NT2/D1 (cell line): ENCODE measurements around the gene KRT4.

Experiments used
- SUZ12 ChIP-seq: IDR thresholded peaks from 2 replicates; pipeline ENCODE4 v1.6.1; 2011; ENCODE audit not compliant: insufficient read length, insufficient read depth; ENCODE audit errors: extremely low read depth
- YY1 ChIP-seq: IDR thresholded peaks from 2 replicates; pipeline ENCODE4 v1.6.1; 2011; ENCODE audit not compliant: insufficient read length, insufficient read depth
- ZNF274 ChIP-seq: IDR thresholded peaks from 2 replicates; pipeline ENCODE4 v1.6.1; 2011; ENCODE audit warnings: mild to moderate bottlenecking, low read depth, low read length

DNA sequence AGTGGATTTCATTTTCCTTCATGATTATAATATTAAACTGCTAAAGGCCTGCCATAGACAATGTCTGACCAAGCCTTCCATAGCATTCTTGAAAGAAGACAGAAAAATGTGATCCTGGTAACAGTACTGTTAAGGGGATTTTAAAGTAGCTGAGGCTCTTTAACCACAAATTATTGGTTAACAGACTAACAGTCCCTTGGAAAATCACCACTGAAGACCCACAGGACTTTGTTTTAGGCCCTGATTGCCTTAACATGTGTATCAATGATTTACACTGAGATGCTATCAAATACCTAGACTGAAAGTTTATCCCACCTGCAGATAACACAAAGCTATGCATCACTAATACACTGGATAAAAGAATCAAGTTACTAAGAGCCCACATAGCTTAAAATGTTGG is 14.2 kb upstream of the KRT4 start:
- TF ChIP-seq YY1 = no peak
- TF ChIP-seq ZNF274 = no peak
- TF ChIP-seq SUZ12 = no peak
